T-cell (primary cell): ENCODE measurements around the gene TRIM36. TPM values are rescaled to one million over a fixed set of nuclear protein-coding genes. Genes with fewer than 3 reads are reported as not detected.

Experiments
- ATAC-seq, 4 experiments: fragments of 200-7000 bp in 3 of 4; fragments of 150-1000 bp in 1 of 4; cut with Tn5 transposase; replicated peaks in 1 of 4; 1 replicate in 3 of 4; 2 replicates in 1 of 4; pipeline ENCODE4 v1.10.0; 2021; ENCODE audit warnings: moderate library complexity in 3 of 4, mild to moderate bottlenecking in 2 of 4, moderate number of reproducible peaks in 1 of 4
- CTCF ChIA-PET, 2 donors: fragments of 300-600 bp; sonication (Branson Sonifier 250); formaldehyde crosslinking; loops; one replicate each; lab custom pipeline; 2022; ENCODE audit warnings: antibody characterized with exemption in 2 of 2; lab: Charles Lee
- POLR2A ChIA-PET, 2 donors: fragments of 300-600 bp; sonication (Branson Sonifier 250); formaldehyde crosslinking; loops; one replicate each; lab custom pipeline; 2022; ENCODE audit warnings: antibody characterized with exemption in 2 of 2; lab: Charles Lee
- DNase-seq, 35 experiments: peaks; one replicate each; pipeline versions ENCODE4 v3.0.0 to v3.0.0-alpha.2; 2013 to 2023
- H3K27ac ChIP-seq: one replicate; pipeline ENCODE4 v1.5.1; 2013; ENCODE audit warnings: low read length
- H3K27me3 ChIP-seq, 2 experiments: replicated peaks in 1 of 2; 1 replicate in 1 of 2; 2 replicates in 1 of 2; pipeline versions ENCODE4 v1.6.1 to v1.7.0; 2013; ENCODE audit warnings: low read length in 1 of 2, mixed read lengths in 1 of 2; ENCODE audit not compliant: control insufficient read depth in 2 of 2, insufficient read depth in 2 of 2; ENCODE audit errors: extremely low read depth in 1 of 2
- H3K36me3 ChIP-seq, 2 donors: 1 replicate in 1 of 2; 2 replicates in 1 of 2; pipeline versions ENCODE4 v1.6.1 to v1.7.0; 2013; ENCODE audit warnings: low read length in 1 of 2; ENCODE audit not compliant: control insufficient read depth in 2 of 2, insufficient read depth in 1 of 2; ENCODE audit errors: extremely low read depth in 1 of 2
- H3K4me1 ChIP-seq, 2 experiments: 1 replicate in 1 of 2; 2 replicates in 1 of 2; pipeline versions ENCODE4 v1.6.1 to v1.7.0; 2013; ENCODE audit warnings: low read length in 2 of 2, mixed read lengths in 1 of 2; ENCODE audit not compliant: insufficient read depth in 2 of 2, control insufficient read depth in 1 of 2; ENCODE audit errors: extremely low read depth in 1 of 2
- H3K4me3 ChIP-seq, 2 donors: 1 replicate in 1 of 2; 2 replicates in 1 of 2; pipeline versions ENCODE4 v1.5.1 to v1.7.0; 2013; ENCODE audit warnings: mild to moderate bottlenecking in 2 of 2, low read length in 1 of 2, moderate library complexity in 1 of 2; ENCODE audit not compliant: control insufficient read depth in 1 of 2; ENCODE audit errors: extremely low read depth in 1 of 2
- H3K9me3 ChIP-seq: 2 replicates; pipeline ENCODE4 v1.7.0; 2013
- H3K27ac Mint-ChIP-seq, 2 donors: one replicate each; pipeline ENCODE4 v1.8.0; 2020 to 2021; ENCODE audit warnings: mild to moderate bottlenecking in 2 of 2, mixed read lengths in 2 of 2
- H3K27me3 Mint-ChIP-seq, 2 donors: one replicate each; pipeline ENCODE4 v1.8.0; 2021 to 2022; ENCODE audit warnings: mixed read lengths in 2 of 2
- H3K36me3 Mint-ChIP-seq: one replicate; pipeline ENCODE4 v1.8.0; 2021; ENCODE audit warnings: mixed read lengths
- H3K4me1 Mint-ChIP-seq, 3 donors: one replicate each; pipeline ENCODE4 v1.8.0; 2020 to 2022; ENCODE audit warnings: mixed read lengths in 3 of 3, mild to moderate bottlenecking in 1 of 3
- H3K4me3 Mint-ChIP-seq, 3 donors: one replicate each; pipeline ENCODE4 v1.8.0; 2020 to 2022; ENCODE audit warnings: mild to moderate bottlenecking in 3 of 3, mixed read lengths in 3 of 3, moderate library complexity in 3 of 3
- H3K9me3 Mint-ChIP-seq, 3 donors: one replicate each; pipeline ENCODE4 v1.8.0; 2020 to 2022; ENCODE audit warnings: mixed read lengths in 3 of 3
- WGBS: methylation state at CpG from one replicate; pipeline ENCODE4 v1.1.5; 2013; ENCODE audit warnings: missing lambda C conversion rate; ENCODE audit not compliant: insufficient coverage; 5-methylcytosine and 5-hydroxymethylcytosine counted together
- total RNA-seq, 35 experiments: library from RNA in 6 of 35; stranded (reverse) in 6 of 35; fragments of 120-200 nt in 1 of 35; gene quantifications; one replicate each; pipeline versions ENCODE4 v1.2.1 to v1.2.4 and lab custom pipeline; 2013 to 2026

TRIM36 gene
- total RNA-seq, 5 donors from 2014 or later (not counting 1 experiment from before 2014, with no cell fraction given), result 0.26 to 0.53 (median 0.35) TPM; not detected in 2

- Histone ChIP-seq H3K27me3 (peaks cover 0 to 3% of the 10 kb centered on the region in 2 experiments), H3K27ac (no peak overlapping the region), H3K4me1 (no peaks in the 10 kb centered on the region), H3K4me3 (no peak overlapping the region), H3K36me3 (no peaks in the 10 kb centered on the region), H3K9me3 (no peaks in the 10 kb centered on the region)
- Mint-ChIP-seq H3K4me3 (no peak overlapping the region), H3K4me1 (no peaks in the 10 kb centered on the region), H3K36me3 (no peaks in the 10 kb centered on the region), H3K27me3 (peaks cover 4 to 5% of the 10 kb centered on the region in 2 donors), H3K27ac (no peak overlapping the region), H3K9me3 (no peaks in the 10 kb centered on the region)
- ATAC-seq (no peak), DNase-seq (no peak)
- POLR2A ChIA-PET, result no interaction called here
- CTCF ChIA-PET, result no interaction called here
- WGBS, result 20% methylated on average over 1 of the region's 5 CpGs
These were observed 43.4 kb downstream of the TRIM36 start for GRCh38 chr5:115126303-115126702.

- Histone ChIP-seq H3K4me1 (no peaks in the 10 kb centered on the region), H3K9me3 (no peaks in the 10 kb centered on the region), H3K36me3 (no peaks in the 10 kb centered on the region), H3K27me3 (peaks cover 0 to 3% of the 10 kb centered on the region in 2 experiments), H3K4me3 (no peak overlapping the region), H3K27ac (no peak overlapping the region)
- ChIA-PET POLR2A (interaction anchor here in 1 of 2 donors (0.6 kb wide), 1 partner anchor 863 kb away, joined by 3 read pairs; no protein-coding TSS in a partner anchor), CTCF (interaction anchor here in 1 of 2 donors (1.1 kb wide), 1 partner anchor 8 kb away, joined by 4 read pairs; no protein-coding TSS in a partner anchor)
- Mint-ChIP-seq H3K36me3 (no peaks in the 10 kb centered on the region), H3K4me3 (no peak overlapping the region), H3K4me1 (no peaks in the 10 kb centered on the region), H3K9me3 (no peaks in the 10 kb centered on the region), H3K27ac (no peak overlapping the region), H3K27me3 (peaks cover 8 to 9% of the 10 kb centered on the region in 2 donors)
- DNase-seq, result no peak
- no CpG with 5 or more reads among the region's 1 CpG for WGBS
- no peak for ATAC-seq
These were observed 45.0 kb downstream of the TRIM36 start for GRCh38 chr5:115124741-115125140.

GRCh38 chr5:115116001-115116400, 53.7 kb downstream of the TRIM36 start:
- H3K27ac Mint-ChIP-seq, result no peak overlapping the region
- Histone ChIP-seq H3K4me3 (no peak overlapping the region), H3K27me3 (peaks cover 0 to 8% of the 10 kb centered on the region in 2 experiments), H3K36me3 (no peaks in the 10 kb centered on the region), H3K9me3 (no peaks in the 10 kb centered on the region), H3K4me1 (no peaks in the 10 kb centered on the region), H3K27ac (no peak overlapping the region)
- ChIA-PET CTCF (no interaction called here), POLR2A (no interaction called here)
- H3K4me1 Mint-ChIP-seq, result no peaks in the 10 kb centered on the region
- H3K9me3 Mint-ChIP-seq, result peaks cover 0 to 7% (median 6%) of the 10 kb centered on the region in 3 donors
- DNase-seq (no peak), ATAC-seq (no peak)
- no peak overlapping the region for H3K4me3 Mint-ChIP-seq
- no peaks in the 10 kb centered on the region for H3K36me3 Mint-ChIP-seq
- peaks cover 36 to 48% of the 10 kb centered on the region in 2 donors for H3K27me3 Mint-ChIP-seq

GRCh38 chr5:115109840-115110239, 59.9 kb downstream of the TRIM36 start:
- Mint-ChIP-seq H3K4me1 (no peaks in the 10 kb centered on the region), H3K4me3 (no peak overlapping the region), H3K27me3 (peaks cover 29 to 47% of the 10 kb centered on the region in 2 donors), H3K9me3 (no peaks in the 10 kb centered on the region), H3K36me3 (no peaks in the 10 kb centered on the region), H3K27ac (no peak overlapping the region)
- no peaks in the 10 kb centered on the region for H3K9me3 ChIP-seq
- ATAC-seq, result no peak
- no peak overlapping the region for H3K4me3 ChIP-seq
- POLR2A ChIA-PET, result no interaction called here
- no peaks in the 10 kb centered on the region for H3K4me1 ChIP-seq
- CTCF ChIA-PET, result no interaction called here
- H3K27ac ChIP-seq, result no peak overlapping the region
- WGBS, result 92% methylated on average over 4 of the region's 5 CpGs
- no peaks in the 10 kb centered on the region for H3K36me3 ChIP-seq
- H3K27me3 ChIP-seq, result peaks cover 0 to 8% of the 10 kb centered on the region in 2 experiments
- DNase-seq, result no peak

- Histone ChIP-seq H3K36me3 (no peaks in the 10 kb centered on the region), H3K27ac (no peak overlapping the region), H3K9me3 (no peaks in the 10 kb centered on the region), H3K4me1 (no peaks in the 10 kb centered on the region), H3K4me3 (no peak overlapping the region), H3K27me3 (peaks cover 0 to 8% of the 10 kb centered on the region in 2 experiments)
- Mint-ChIP-seq H3K27me3 (peaks cover 27 to 45% of the 10 kb centered on the region in 2 donors), H3K9me3 (no peaks in the 10 kb centered on the region), H3K27ac (no peak overlapping the region), H3K4me1 (no peaks in the 10 kb centered on the region), H3K4me3 (no peak overlapping the region), H3K36me3 (no peaks in the 10 kb centered on the region)
- DNase-seq (no peak), ATAC-seq (no peak)
- POLR2A ChIA-PET, result interaction anchor here in 1 of 2 donors (0.7 kb wide), 1 partner anchor 29 kb away, joined by 7 read pairs; no protein-coding TSS in a partner anchor
- WGBS, result 53% methylated on average over 2 of the region's 5 CpGs
- CTCF ChIA-PET, result no interaction called here
These were observed 60.4 kb downstream of the TRIM36 start for GRCh38 chr5:115109356-115109755.

- POLR2A ChIA-PET, result no interaction called here
- H3K27ac ChIP-seq, result no peak overlapping the region
These were observed 69.3 kb downstream of the TRIM36 start for GRCh38 chr5:115100319-115100955.

More at GRCh38 chr5:115100319-115100955, 69.3 kb downstream of the TRIM36 start:
- Mint-ChIP-seq H3K27ac (no peak overlapping the region), H3K4me1 (no peaks in the 10 kb centered on the region), H3K9me3 (no peaks in the 10 kb centered on the region), H3K27me3 (peaks cover 9 to 11% of the 10 kb centered on the region in 2 donors), H3K36me3 (no peaks in the 10 kb centered on the region), H3K4me3 (no peak overlapping the region)
- ATAC-seq, result no peak
- Histone ChIP-seq H3K4me3 (no peak overlapping the region), H3K36me3 (no peaks in the 10 kb centered on the region), H3K9me3 (no peaks in the 10 kb centered on the region), H3K27me3 (no peaks in the 10 kb centered on the region), H3K4me1 (no peaks in the 10 kb centered on the region)
- no CpG with 5 or more reads among the region's 6 CpGs for WGBS
- no peak for DNase-seq
- CTCF ChIA-PET, result interaction anchor here (0.6 to 1.2 kb wide), 5 partner anchors 8 to 474 kb away, joined by 3 to 5 read pairs (median 4); no protein-coding TSS in a partner anchor
